Loucy (cell line): ENCODE results near the gene FAM217A.

Source experiments
- H2AFZ ChIP-seq: fragments of 200-600 bp; sonication (generic); 2 replicates; pipeline ENCODE4 v1.6.0; 2016; ENCODE audit warnings: antibody characterized with exemption, mild to moderate bottlenecking, low read length, moderate library complexity
- H3F3A ChIP-seq: fragments of 200-600 bp; 2 replicates; pipeline ENCODE4 v1.6.0; 2016; ENCODE audit warnings: antibody characterized with exemption, low read depth, mild to moderate bottlenecking
- H3K27me3 ChIP-seq: fragments of 200-600 bp; sonication (generic); 2 replicates; pipeline ENCODE4 v1.6.1; 2014; ENCODE audit warnings: low read length, mild to moderate bottlenecking; ENCODE audit not compliant: insufficient read depth, poor library complexity, severe bottlenecking
- H3K36me3 ChIP-seq: fragments of 200-600 bp; sonication (generic); 2 replicates; pipeline ENCODE4 v1.6.1; 2016; ENCODE audit warnings: low read length; ENCODE audit not compliant: insufficient read depth
- H3K4me1 ChIP-seq: fragments of 200-600 bp; sonication (generic); 2 replicates; pipeline ENCODE4 v1.5.1; 2014; ENCODE audit warnings: low read length, mild to moderate bottlenecking; ENCODE audit not compliant: insufficient read depth, poor library complexity, severe bottlenecking
- H3K4me2 ChIP-seq: fragments of 200-600 bp; sonication (generic); 2 replicates; pipeline ENCODE4 v1.6.0; 2014; ENCODE audit warnings: antibody characterized with exemption, low read length, low read depth, mild to moderate bottlenecking; ENCODE audit not compliant: poor library complexity, severe bottlenecking
- H3K4me3 ChIP-seq: fragments of 200-600 bp; sonication (generic); 2 replicates; pipeline ENCODE4 v1.5.1; 2014; ENCODE audit warnings: low read length, mild to moderate bottlenecking, mixed read lengths; ENCODE audit not compliant: poor library complexity, severe bottlenecking
- H3K79me2 ChIP-seq: fragments of 200-600 bp; sonication (generic); 2 replicates; pipeline ENCODE4 v1.6.1; 2014; ENCODE audit warnings: low read length; ENCODE audit not compliant: insufficient read depth
- H3K9ac ChIP-seq: fragments of 200-600 bp; sonication (generic); 2 replicates; pipeline ENCODE4 v1.6.0; 2014; ENCODE audit warnings: mild to moderate bottlenecking, low read depth, low read length, moderate library complexity; ENCODE audit not compliant: poor library complexity, severe bottlenecking
- H3K9me2 ChIP-seq: fragments of 200-600 bp; sonication (generic); replicated peaks from 2 replicates; pipeline ENCODE4 v1.6.1; 2016; ENCODE audit warnings: low read depth, low read length, mixed read lengths
- H3K9me3 ChIP-seq: fragments of 200-600 bp; sonication (generic); 2 replicates; pipeline ENCODE4 v1.6.1; 2014; ENCODE audit warnings: mild to moderate bottlenecking, antibody characterized with exemption, low read length, low read depth; ENCODE audit not compliant: insufficient read depth
- H4K20me1 ChIP-seq: fragments of 200-600 bp; sonication (generic); 2 replicates; pipeline ENCODE4 v1.6.0; 2014; ENCODE audit warnings: antibody characterized with exemption, low read length, mild to moderate bottlenecking; ENCODE audit not compliant: insufficient read depth, poor library complexity, severe bottlenecking
- CTCF ChIP-seq: fragments of 200-600 bp; sonication (generic); conservative IDR thresholded peaks from 2 replicates; pipeline ENCODE4 v1.5.1; 2014; ENCODE audit warnings: mild to moderate bottlenecking, antibody characterized with exemption, low read length
- EZH2phosphoT487 ChIP-seq: fragments of 200-600 bp; IDR thresholded peaks from 2 replicates; pipeline ENCODE4 v1.6.1; 2018; ENCODE audit warnings: antibody characterized with exemption, mild to moderate bottlenecking, moderate library complexity, borderline replicate concordance

FAM217A gene

DNA sequence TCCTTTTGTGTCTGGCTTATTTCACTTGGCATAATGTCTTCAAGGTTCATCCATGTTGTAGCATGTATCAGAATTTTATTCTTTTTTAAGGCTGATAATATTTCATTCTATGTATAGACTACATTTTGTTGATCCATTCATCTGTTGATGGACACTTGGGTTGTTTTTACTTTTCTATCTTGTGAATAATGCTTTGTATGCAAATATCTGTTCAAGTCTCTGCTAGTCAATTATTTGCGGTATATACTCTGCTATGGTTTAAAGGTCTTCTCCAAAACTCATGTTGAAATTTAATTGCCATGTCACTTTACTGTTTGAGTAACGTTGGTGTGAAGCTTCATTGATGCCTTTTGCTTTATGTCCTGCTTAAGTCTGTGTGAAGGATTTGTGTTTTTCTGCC, 28.9 kb upstream of the FAM217A start:
- H3K27me3 ChIP-seq = no peaks in the 10 kb centered on the region
- H3F3A ChIP-seq = no peaks in the 10 kb centered on the region
- no peak for TF ChIP-seq CTCF
- no peak for TF ChIP-seq EZH2phosphoT487
- no peak overlapping the region for H3K4me2 ChIP-seq
- H3K4me3 ChIP-seq = no peak overlapping the region
- H3K36me3 ChIP-seq = no peaks in the 10 kb centered on the region
- H3K9me3 ChIP-seq = peaks cover 7% of the 10 kb centered on the region; the same call in 1 of the 2 replicates
- H4K20me1 ChIP-seq = no peaks in the 10 kb centered on the region
- no peaks in the 10 kb centered on the region for H3K9me2 ChIP-seq
- no peak overlapping the region for H3K9ac ChIP-seq
- no peaks in the 10 kb centered on the region for H3K4me1 ChIP-seq
- H2AFZ ChIP-seq = no peak overlapping the region
- no peaks in the 10 kb centered on the region for H3K79me2 ChIP-seq

DNA sequence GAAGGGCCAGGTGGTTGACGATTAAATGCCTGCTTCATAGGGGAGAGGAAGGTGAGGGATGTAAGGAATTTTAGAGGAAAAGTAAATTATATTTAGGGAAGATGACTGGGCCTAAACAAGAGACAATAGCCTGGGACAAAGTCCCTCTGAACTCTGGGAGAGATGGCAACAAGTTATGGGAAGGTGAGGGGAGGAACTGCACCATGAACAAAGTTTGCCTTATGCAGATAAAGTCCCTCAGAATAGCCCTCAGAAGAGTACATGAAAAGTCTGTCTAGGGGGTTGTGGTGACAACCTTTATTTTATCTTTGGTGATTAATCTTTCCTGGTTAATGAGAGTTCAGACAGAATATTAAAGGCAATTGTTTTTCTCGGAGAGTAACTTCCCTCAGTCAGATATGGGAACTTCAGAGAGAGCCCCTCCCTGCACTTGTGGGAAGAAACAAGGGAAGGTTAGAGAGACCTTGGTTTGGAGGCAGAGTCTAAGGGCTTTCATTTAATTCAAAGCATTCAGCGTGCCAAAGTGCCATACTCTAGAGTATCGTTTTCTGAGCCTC, 27.1 kb upstream of the FAM217A start:
- H3K9ac ChIP-seq = no peak overlapping the region
- no peaks in the 10 kb centered on the region for H3K9me2 ChIP-seq
- no peaks in the 10 kb centered on the region for H3K36me3 ChIP-seq
- H3K4me1 ChIP-seq = no peaks in the 10 kb centered on the region
- no peaks in the 10 kb centered on the region for H3K27me3 ChIP-seq
- H3K79me2 ChIP-seq = no peaks in the 10 kb centered on the region
- H3K4me3 ChIP-seq = no peak overlapping the region
- no peak for TF ChIP-seq CTCF
- TF ChIP-seq EZH2phosphoT487 = no peak
- H2AFZ ChIP-seq = no peak overlapping the region
- no peaks in the 10 kb centered on the region for H3F3A ChIP-seq
- no peaks in the 10 kb centered on the region for H3K9me3 ChIP-seq
- H4K20me1 ChIP-seq = no peaks in the 10 kb centered on the region
- H3K4me2 ChIP-seq = no peak overlapping the region

DNA sequence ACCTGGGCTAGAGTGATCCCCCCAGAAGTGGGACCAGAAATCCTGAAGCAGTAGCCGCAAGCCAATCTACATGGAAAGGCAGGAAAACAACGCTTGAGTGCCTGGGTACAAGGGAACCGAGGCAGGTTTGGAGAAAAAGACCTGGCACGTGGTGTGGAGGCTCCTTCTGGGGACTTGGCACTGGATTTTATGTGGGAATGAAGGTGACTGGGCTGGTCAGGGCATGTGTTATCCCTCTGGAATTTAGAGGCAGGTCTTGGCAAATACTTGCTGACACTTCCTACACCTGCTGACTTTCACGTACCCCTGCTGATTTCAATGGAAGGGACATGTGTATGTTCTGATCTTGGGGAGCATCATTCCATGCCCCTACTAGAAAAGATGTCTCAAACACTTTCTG, 25.0 kb upstream of the FAM217A start:
- no peak overlapping the region for H3K9ac ChIP-seq
- H3K4me1 ChIP-seq = no peaks in the 10 kb centered on the region
- H3K4me3 ChIP-seq = no peak overlapping the region
- no peaks in the 10 kb centered on the region for H3K36me3 ChIP-seq
- no peaks in the 10 kb centered on the region for H4K20me1 ChIP-seq
- TF ChIP-seq EZH2phosphoT487 = no peak
- no peak for TF ChIP-seq CTCF
- no peaks in the 10 kb centered on the region for H3K9me2 ChIP-seq
- no peaks in the 10 kb centered on the region for H3K79me2 ChIP-seq
- no peak overlapping the region for H2AFZ ChIP-seq
- H3K9me3 ChIP-seq = no peaks in the 10 kb centered on the region
- no peaks in the 10 kb centered on the region for H3F3A ChIP-seq
- H3K27me3 ChIP-seq = no peaks in the 10 kb centered on the region
- H3K4me2 ChIP-seq = no peak overlapping the region
